HCT116 (cell line): ENCODE measurements around the gene ADAM30. TPM values are rescaled to one million over a fixed set of nuclear protein-coding genes. Genes with fewer than 3 reads are reported as not detected.

Experiments used
- ATAC-seq: fragments of 200-7000 bp; cut with Tn5 transposase; 2 replicates; pipeline ENCODE4 v1.9.1; 2020; ENCODE audit warnings: mild to moderate bottlenecking, moderate library complexity
- BruUV-seq: library from RNA; stranded (reverse); fragments of 400-500 nt; replicated peaks from 2 replicates; lab custom pipeline; 2021; lab: Mats Ljungman, UMichigan
- CTCF ChIA-PET: fragments of 300-600 bp; sonication (Branson Sonifier 250); formaldehyde crosslinking; loops from one replicate; lab custom pipeline; 2021; ENCODE audit warnings: antibody characterized with exemption; lab: Charles Lee
- POLR2A ChIA-PET: fragments of 300-600, 350-600 bp; sonication (Branson Sonifier 250); formaldehyde crosslinking; loops from one replicate; lab custom pipeline; 2021; ENCODE audit warnings: antibody characterized with exemption; lab: Charles Lee
- RAD21 ChIA-PET, 2 experiments: fragments of 300-600 bp; sonication (Branson Sonifier 250); formaldehyde crosslinking; loops; one replicate each; lab custom pipeline; 2023; ENCODE audit warnings: low total read pairs in 2 of 2; ENCODE audit not compliant: uncharacterized antibody in 2 of 2, unreplicated experiment in 2 of 2, low non-redundant PET in 1 of 2; lab: Charles Lee
- DNase-seq: peaks from one replicate; pipeline ENCODE4 v3.0.0-alpha.2; 2010; ENCODE audit warnings: low read depth, low spot score
- H2AFZ ChIP-seq: fragments of 200-600 bp; shearing (Covaris generic), sonication (generic); 2 replicates; pipeline ENCODE4 v1.6.1; 2017; ENCODE audit warnings: low read depth, mixed run types, mixed read lengths, antibody characterized with exemption, low read length; ENCODE audit not compliant: poor library complexity, severe bottlenecking
- H3K27ac ChIP-seq: 2 replicates; pipeline ENCODE4 v1.5.1; 2012; ENCODE audit warnings: low read depth, low read length
- H3K27me3 ChIP-seq: fragments of 200-600 bp; sonication (generic); 2 replicates; pipeline ENCODE4 v1.6.1; 2016; ENCODE audit warnings: mixed run types, low read length, mixed read lengths; ENCODE audit not compliant: insufficient read depth
- H3K36me3 ChIP-seq, 2 experiments: fragments of 200-500 bp in 1 of 2; fragments of 200-600 bp in 1 of 2; sonication (Bioruptor generic) in 1 of 2; sonication (generic) in 1 of 2; 2 replicates each; pipeline versions ENCODE4 v1.5.1 to v1.6.1; 2014 to 2016; ENCODE audit warnings: low read length in 2 of 2, inconsistent platforms in 1 of 2, mixed read lengths in 1 of 2, mixed run types in 1 of 2; ENCODE audit not compliant: insufficient read depth in 2 of 2, control insufficient read depth in 1 of 2
- H3K4me1 ChIP-seq, 2 experiments: fragments of 200-600 bp in 1 of 2; sonication (generic) in 1 of 2; 2 replicates each; pipeline versions ENCODE4 v1.5.1 to v1.6.1; 2012 to 2017; ENCODE audit warnings: low read length in 2 of 2, inconsistent platforms in 1 of 2, mild to moderate bottlenecking in 1 of 2, mixed read lengths in 1 of 2, mixed run types in 1 of 2, moderate library complexity in 1 of 2; ENCODE audit not compliant: insufficient read depth in 2 of 2, control insufficient read depth in 1 of 2
- H3K4me2 ChIP-seq: fragments of 200-600 bp; sonication (generic); 2 replicates; pipeline ENCODE4 v1.6.1; 2017; ENCODE audit warnings: mixed run types, low read length, mixed read lengths
- H3K4me3 ChIP-seq, 2 experiments: fragments of 200-600 bp in 1 of 2; sonication (generic) in 1 of 2; replicated peaks in 1 of 2; 2 replicates each; pipeline ENCODE4 v1.5.1; 2011 to 2016; ENCODE audit warnings: low read length in 2 of 2, control low read depth in 1 of 2, low read depth in 1 of 2, mild to moderate bottlenecking in 1 of 2, mixed read lengths in 1 of 2, mixed run types in 1 of 2
- H3K79me2 ChIP-seq: fragments of 200-600 bp; sonication (generic); 2 replicates; pipeline ENCODE4 v1.6.1; 2017; ENCODE audit warnings: mild to moderate bottlenecking, mixed run types, low read length, moderate library complexity, mixed read lengths; ENCODE audit not compliant: insufficient read depth
- H3K9ac ChIP-seq: fragments of 200-600 bp; sonication (generic); 2 replicates; pipeline ENCODE4 v1.6.1; 2016; ENCODE audit warnings: low read length, mixed read lengths
- H3K9me2 ChIP-seq: fragments of 200-600 bp; sonication (generic), shearing (Covaris generic); 2 replicates; pipeline ENCODE4 v1.6.1; 2017; ENCODE audit warnings: mixed run types, mild to moderate bottlenecking, moderate library complexity; ENCODE audit not compliant: insufficient read depth
- H3K9me3 ChIP-seq, 2 experiments: fragments of 200-500 bp in 1 of 2; fragments of 200-600 bp in 1 of 2; sonication (Bioruptor generic) in 1 of 2; sonication (generic) in 1 of 2; 2 replicates each; pipeline ENCODE4 v1.6.1; 2014 to 2017; ENCODE audit warnings: low read length in 2 of 2, mixed read lengths in 2 of 2, inconsistent platforms in 1 of 2, low read depth in 1 of 2, mild to moderate bottlenecking in 1 of 2, mixed run types in 1 of 2, moderate library complexity in 1 of 2; ENCODE audit not compliant: control insufficient read depth in 1 of 2, insufficient read depth in 1 of 2
- H4K20me1 ChIP-seq: fragments of 200-600 bp; sonication (generic), shearing (Covaris generic); 2 replicates; pipeline ENCODE4 v1.6.1; 2017; ENCODE audit warnings: mixed run types, mild to moderate bottlenecking, moderate library complexity; ENCODE audit not compliant: insufficient read depth
- CEBPB ChIP-seq: IDR thresholded peaks from 2 replicates; pipeline ENCODE4 v1.6.1; 2012; ENCODE audit warnings: low read depth
- CTCF ChIP-seq, 3 experiments: fragments of 200-600 bp in 1 of 3; sonication (generic) in 1 of 3; IDR thresholded peaks in 2 of 3; conservative IDR thresholded peaks in 1 of 3; 2 replicates each; pipeline ENCODE4 v1.5.1; 2012 to 2017; ENCODE audit warnings: low read depth in 2 of 3, low read length in 2 of 3, antibody characterized with exemption in 1 of 3, borderline replicate concordance in 1 of 3, control low read depth in 1 of 3, mild to moderate bottlenecking in 1 of 3, mixed read lengths in 1 of 3, mixed run types in 1 of 3, moderate library complexity in 1 of 3; ENCODE audit not compliant: insufficient read depth in 1 of 3
- ELF1 ChIP-seq: IDR thresholded peaks from 2 replicates; pipeline ENCODE4 v1.6.1; 2012; ENCODE audit warnings: low read depth, borderline replicate concordance
- EZH2 ChIP-seq: fragments of 200-600 bp; sonication (generic); IDR thresholded peaks from 2 replicates; pipeline ENCODE4 v1.6.1; 2017; ENCODE audit warnings: antibody characterized with exemption, mixed run types
- EZH2phosphoT487 ChIP-seq: fragments of 200-600 bp; IDR thresholded peaks from 2 replicates; pipeline ENCODE4 v1.6.1; 2018; ENCODE audit warnings: antibody characterized with exemption, borderline replicate concordance
- FOSL1 ChIP-seq: IDR thresholded peaks from 2 replicates; pipeline ENCODE4 v1.6.1; 2012; ENCODE audit warnings: low read depth
- POLR2AphosphoS5 ChIP-seq: IDR thresholded peaks from 2 replicates; pipeline ENCODE4 v1.6.1; 2011; ENCODE audit warnings: mild to moderate bottlenecking, low read depth, low read length, moderate library complexity
- RAD21 ChIP-seq: IDR thresholded peaks from 2 replicates; pipeline ENCODE4 v1.6.1; 2012; ENCODE audit warnings: low read depth, mild to moderate bottlenecking
- SIN3A ChIP-seq: IDR thresholded peaks from 2 replicates; pipeline ENCODE4 v1.6.1; 2012; ENCODE audit warnings: low read depth
- SRF ChIP-seq: IDR thresholded peaks from 2 replicates; pipeline ENCODE4 v1.6.1; 2012; ENCODE audit warnings: low read depth
- TCF7L2 ChIP-seq: IDR thresholded peaks from 2 replicates; pipeline ENCODE4 v1.7.0; 2011; ENCODE audit warnings: borderline replicate concordance, inconsistent platforms; ENCODE audit not compliant: insufficient read depth, insufficient read length; ENCODE audit errors: extremely low read depth
- YY1 ChIP-seq: IDR thresholded peaks from 2 replicates; pipeline ENCODE4 v1.6.1; 2011; ENCODE audit warnings: low read length, low read depth, moderate library complexity, mild to moderate bottlenecking; ENCODE audit not compliant: insufficient replicate concordance; ENCODE audit errors: extremely low read depth
- ZBTB33 ChIP-seq: IDR thresholded peaks from 2 replicates; pipeline ENCODE4 v1.6.1; 2011; ENCODE audit warnings: mild to moderate bottlenecking, low read length, moderate library complexity; ENCODE audit not compliant: insufficient replicate concordance; ENCODE audit errors: extremely low read depth
- ZFX ChIP-seq: fragments of 450-650 bp; IDR thresholded peaks from 2 replicates; pipeline ENCODE4 v1.6.1; 2017
- intact Hi-C: fragments of 100-400 bp; cut with micrococcal nuclease; formaldehyde crosslinking; loops from 2 replicates; pipeline ENCODE4 v1.10.0; 2022
- total RNA-seq: library from RNA; stranded (reverse); gene quantifications from one replicate; pipeline ENCODE4 v1.2.1, GENCODE V29; 2021; ENCODE audit not compliant: unreplicated experiment

ADAM30 gene
- total RNA-seq, 1 experiment from 2014 or later, result not detected

GRCh38 chr1:119935915-119936314 lies 39.6 kb upstream of the ADAM30 start:
- no peaks in the 10 kb centered on the region for H3K27me3 ChIP-seq
- no peak overlapping the region for H3K4me2 ChIP-seq
- H2AFZ ChIP-seq, result no peak overlapping the region
- DNase-seq (no peak), ATAC-seq (no peak)
- no peak overlapping the region for H3K27ac ChIP-seq
- RAD21 ChIA-PET, result no interaction called here
- H3K9me3 ChIP-seq, result peaks cover 0 to 10% of the 10 kb centered on the region in 2 experiments; a peak in 1 of 4 replicates
- POLR2A ChIA-PET, result no interaction called here
- TF ChIP-seq RAD21 (no peak), CTCF (IDR thresholded peaks at IDR 0.05 in 2 of 3, conservative IDR thresholded peaks at IDR 0.05 in 1 of 3; ENCODE audit: borderline replicate concordance in 1 of 3, insufficient read depth in 1 of 3, low read depth in 2 of 3, low read length in 2 of 3) (no peak), FOSL1 (no peak), YY1 (no peak), SIN3A (no peak), ELF1 (no peak), POLR2AphosphoS5 (no peak), TCF7L2 (no peak), SRF (no peak), EZH2phosphoT487 (no peak), ZBTB33 (no peak), EZH2 (no peak), ZFX (no peak), CEBPB (no peak)
- TF ChIP-seq, all 23 proteins: peak for 0
- peaks cover 3 to 52% of the 10 kb centered on the region in 2 experiments; a peak in 3 of 4 replicates for H3K36me3 ChIP-seq
- no peaks in the 10 kb centered on the region for H4K20me1 ChIP-seq
- CTCF ChIA-PET, result no interaction called here
- no peaks in the 10 kb centered on the region for H3K4me1 ChIP-seq
- no peak overlapping the region for H3K4me3 ChIP-seq
- H3K9ac ChIP-seq, result no peak overlapping the region
- BruUV-seq, result no TSS peak
- H3K9me2 ChIP-seq, result no peaks in the 10 kb centered on the region
- intact Hi-C loops, result no loop called here
- H3K79me2 ChIP-seq, result no peaks in the 10 kb centered on the region
